Measurements from ENCODE around the gene LRRFIP1.
A peak's percentile ranks its signal among the peaks of the same experiment; 100 is the strongest.

Gene LRRFIP1

GRCh38 chr2:237765875-237766274 is 138.5 kb downstream of the LRRFIP1 start:
- no peaks in the 10 kb centered on the region for H3K4me1 ChIP-seq (ENCODE audit: insufficient read depth, poor library complexity, severe bottlenecking)
- DNase-seq (ENCODE audit: low spot score) (no peak), ATAC-seq (ENCODE audit: low read depth) (no peak)
- H3K36me3 ChIP-seq (ENCODE audit: low read depth) = peaks cover 87% of the 10 kb centered on the region
- no peak overlapping the region for H3K27ac ChIP-seq (ENCODE audit: poor library complexity, severe bottlenecking)
- TF ChIP-seq CTCF (IDR thresholded peaks at IDR 0.05; ENCODE audit: poor library complexity, severe bottlenecking) = no peak
- no peak overlapping the region for H3K4me3 ChIP-seq (ENCODE audit: severe bottlenecking)
- no peaks in the 10 kb centered on the region for H3K27me3 ChIP-seq (ENCODE audit: insufficient read depth, poor library complexity, severe bottlenecking)
- H3K9me3 ChIP-seq (ENCODE audit: severe bottlenecking) = no peaks in the 10 kb centered on the region

GRCh38 chr2:237766340-237766739 is 139.0 kb downstream of the LRRFIP1 start:
- TF ChIP-seq CTCF (IDR thresholded peaks at IDR 0.05; ENCODE audit: poor library complexity, severe bottlenecking) = no peak
- H3K36me3 ChIP-seq (ENCODE audit: low read depth) = peaks cover 84% of the 10 kb centered on the region
- DNase-seq (ENCODE audit: low spot score) = no peak
- H3K4me3 ChIP-seq (ENCODE audit: severe bottlenecking) = no peak overlapping the region
- H3K4me1 ChIP-seq (ENCODE audit: insufficient read depth, poor library complexity, severe bottlenecking) = no peaks in the 10 kb centered on the region
- no peaks in the 10 kb centered on the region for H3K9me3 ChIP-seq (ENCODE audit: severe bottlenecking)
- H3K27me3 ChIP-seq (ENCODE audit: insufficient read depth, poor library complexity, severe bottlenecking) = no peaks in the 10 kb centered on the region
- no peak for ATAC-seq (ENCODE audit: low read depth)
- no peak overlapping the region for H3K27ac ChIP-seq (ENCODE audit: poor library complexity, severe bottlenecking)

GRCh38 chr2:237772513-237772912 is 145.1 kb downstream of the LRRFIP1 start:
- no peak for TF ChIP-seq CTCF (IDR thresholded peaks at IDR 0.05; ENCODE audit: poor library complexity, severe bottlenecking)
- Histone ChIP-seq H3K27ac (ENCODE audit: poor library complexity, severe bottlenecking) (no peak overlapping the region), H3K27me3 (ENCODE audit: insufficient read depth, poor library complexity, severe bottlenecking) (no peaks in the 10 kb centered on the region)

GRCh38 chr2:237773826-237774225 is 146.4 kb downstream of the LRRFIP1 start:
- H3K27me3 ChIP-seq (ENCODE audit: insufficient read depth, poor library complexity, severe bottlenecking) = no peaks in the 10 kb centered on the region
- no peak overlapping the region for H3K4me3 ChIP-seq (ENCODE audit: severe bottlenecking)
- no peak overlapping the region for H3K27ac ChIP-seq (ENCODE audit: poor library complexity, severe bottlenecking)
- H3K4me1 ChIP-seq (ENCODE audit: insufficient read depth, poor library complexity, severe bottlenecking) = no peaks in the 10 kb centered on the region
- no peak for TF ChIP-seq CTCF (IDR thresholded peaks at IDR 0.05; ENCODE audit: poor library complexity, severe bottlenecking)
- peaks cover 81% of the 10 kb centered on the region for H3K36me3 ChIP-seq (ENCODE audit: low read depth)
- no peaks in the 10 kb centered on the region for H3K9me3 ChIP-seq (ENCODE audit: severe bottlenecking)
- DNase-seq (ENCODE audit: low spot score) = no peak
- no peak for ATAC-seq (ENCODE audit: low read depth)

More at GRCh38 chr2:237772513-237772912, 145.1 kb downstream of the LRRFIP1 start:
- no peak for ATAC-seq (ENCODE audit: low read depth)
- Histone ChIP-seq H3K4me1 (ENCODE audit: insufficient read depth, poor library complexity, severe bottlenecking) (no peaks in the 10 kb centered on the region), H3K9me3 (ENCODE audit: severe bottlenecking) (no peaks in the 10 kb centered on the region), H3K36me3 (ENCODE audit: low read depth) (peaks cover 84% of the 10 kb centered on the region), H3K4me3 (ENCODE audit: severe bottlenecking) (no peak overlapping the region)
- DNase-seq (ENCODE audit: low spot score) = no peak

GRCh38 chr2:237774811-237775553 is 147.6 kb downstream of the LRRFIP1 start:
- H3K4me3 ChIP-seq (ENCODE audit: severe bottlenecking) = no peak overlapping the region
- H3K9me3 ChIP-seq (ENCODE audit: severe bottlenecking) = no peaks in the 10 kb centered on the region
- peak; percentile 79 for ATAC-seq (ENCODE audit: low read depth)
- H3K36me3 ChIP-seq (ENCODE audit: low read depth) = peaks cover 81% of the 10 kb centered on the region
- DNase-seq (ENCODE audit: low spot score) = no peak
- no peak overlapping the region for H3K27ac ChIP-seq (ENCODE audit: poor library complexity, severe bottlenecking)
- peak; percentile 79 for TF ChIP-seq CTCF (IDR thresholded peaks at IDR 0.05; ENCODE audit: poor library complexity, severe bottlenecking)
- no peaks in the 10 kb centered on the region for H3K4me1 ChIP-seq (ENCODE audit: insufficient read depth, poor library complexity, severe bottlenecking)
- no peaks in the 10 kb centered on the region for H3K27me3 ChIP-seq (ENCODE audit: insufficient read depth, poor library complexity, severe bottlenecking)
